Lower leg skin (tissue), 3 donors: ENCODE results near the gene TRPM3.

Source experiments
- CTCF ChIP-seq, 3 donors: fragments of 450-650 bp; IDR thresholded peaks; one replicate each; pipeline ENCODE4 v1.5.1; 2016; ENCODE audit warnings: antibody characterized with exemption in 3 of 3, mild to moderate bottlenecking in 3 of 3, moderate library complexity in 2 of 3
- POLR2A ChIP-seq, 2 donors: fragments of 450-650 bp; IDR thresholded peaks; one replicate each; pipeline ENCODE4 v1.6.1; 2016 to 2017; ENCODE audit warnings: antibody characterized with exemption in 2 of 2, mild to moderate bottlenecking in 1 of 2, moderate library complexity in 1 of 2

GRCh38 chr9:70492319-70492777, 629.1 kb downstream of the TRPM3 start:
- TF ChIP-seq CTCF (IDR thresholded peaks at IDR 0.05) (no peak), POLR2A (IDR thresholded peaks at IDR 0.05) (no peak)
